Measurements from ENCODE around the gene PRR16.

The PRR16 gene

DNA sequence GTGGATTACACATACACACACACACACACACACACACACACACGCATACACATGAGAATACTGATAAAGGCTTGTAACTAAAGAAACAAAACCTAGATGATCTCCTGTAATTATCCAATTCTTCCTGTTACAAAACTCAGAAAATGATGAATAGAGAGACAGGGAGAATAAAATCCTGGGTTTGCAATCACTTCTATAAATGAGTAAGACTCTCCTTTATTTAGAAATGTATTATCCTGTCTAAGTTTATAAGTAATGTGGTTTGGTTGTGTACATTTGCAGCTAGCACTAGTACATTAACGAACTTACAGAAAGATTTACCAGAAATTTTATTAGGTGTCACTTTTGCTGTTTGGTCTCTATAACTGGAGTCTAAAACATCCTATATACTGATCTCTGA is 2.8 kb upstream of the PRR16 start:
- TF ChIP-seq, protein P1, sequence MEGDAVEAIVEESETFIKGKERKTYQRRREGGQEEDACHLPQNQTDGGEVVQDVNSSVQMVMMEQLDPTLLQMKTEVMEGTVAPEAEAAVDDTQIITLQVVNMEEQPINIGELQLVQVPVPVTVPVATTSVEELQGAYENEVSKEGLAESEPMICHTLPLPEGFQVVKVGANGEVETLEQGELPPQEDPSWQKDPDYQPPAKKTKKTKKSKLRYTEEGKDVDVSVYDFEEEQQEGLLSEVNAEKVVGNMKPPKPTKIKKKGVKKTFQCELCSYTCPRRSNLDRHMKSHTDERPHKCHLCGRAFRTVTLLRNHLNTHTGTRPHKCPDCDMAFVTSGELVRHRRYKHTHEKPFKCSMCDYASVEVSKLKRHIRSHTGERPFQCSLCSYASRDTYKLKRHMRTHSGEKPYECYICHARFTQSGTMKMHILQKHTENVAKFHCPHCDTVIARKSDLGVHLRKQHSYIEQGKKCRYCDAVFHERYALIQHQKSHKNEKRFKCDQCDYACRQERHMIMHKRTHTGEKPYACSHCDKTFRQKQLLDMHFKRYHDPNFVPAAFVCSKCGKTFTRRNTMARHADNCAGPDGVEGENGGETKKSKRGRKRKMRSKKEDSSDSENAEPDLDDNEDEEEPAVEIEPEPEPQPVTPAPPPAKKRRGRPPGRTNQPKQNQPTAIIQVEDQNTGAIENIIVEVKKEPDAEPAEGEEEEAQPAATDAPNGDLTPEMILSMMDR (IDR thresholded peaks at IDR 0.05; ENCODE audit: low read depth, low read length) = no peak
- no peak overlapping the region for H3K4me3 ChIP-seq (ENCODE audit: low read depth, low read length)

DNA sequence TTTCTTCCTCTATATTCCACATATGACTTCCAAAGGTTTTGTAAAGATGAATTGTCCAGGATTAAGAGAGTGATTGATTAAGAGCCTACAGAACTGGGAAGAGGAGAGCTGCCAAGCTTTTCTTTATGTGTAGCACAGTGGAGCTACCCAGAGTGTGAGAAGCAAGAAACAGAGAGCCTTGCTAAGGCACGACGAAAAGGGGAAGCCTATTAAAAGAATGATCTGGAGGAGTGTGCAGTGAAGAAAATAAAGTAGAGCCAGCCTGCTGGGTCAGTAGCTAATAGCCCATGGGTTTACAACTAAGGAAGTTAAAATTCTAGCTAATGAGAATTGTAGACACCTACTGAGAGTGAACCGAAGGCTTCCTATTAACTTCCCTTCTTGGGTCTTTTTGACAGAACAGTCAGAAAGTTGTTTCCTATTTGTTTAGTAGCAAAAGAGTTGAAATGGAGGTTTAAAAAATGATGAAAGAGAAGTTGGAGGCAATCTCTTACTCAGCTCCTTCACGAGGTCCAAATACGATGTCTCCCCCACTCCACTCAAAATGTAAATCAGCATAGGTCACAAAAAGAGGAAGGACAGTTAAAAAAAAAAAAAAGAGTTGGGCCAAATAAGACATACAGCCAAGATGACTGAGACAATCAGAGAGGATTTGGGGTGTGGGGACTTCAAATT is 957 bp upstream of the PRR16 start:
- peak overlapping the region; percentile 90 for H3K4me3 ChIP-seq (ENCODE audit: low read depth, low read length)
- TF ChIP-seq, protein P1 (IDR thresholded peaks at IDR 0.05; ENCODE audit: low read depth, low read length) = no peak

DNA sequence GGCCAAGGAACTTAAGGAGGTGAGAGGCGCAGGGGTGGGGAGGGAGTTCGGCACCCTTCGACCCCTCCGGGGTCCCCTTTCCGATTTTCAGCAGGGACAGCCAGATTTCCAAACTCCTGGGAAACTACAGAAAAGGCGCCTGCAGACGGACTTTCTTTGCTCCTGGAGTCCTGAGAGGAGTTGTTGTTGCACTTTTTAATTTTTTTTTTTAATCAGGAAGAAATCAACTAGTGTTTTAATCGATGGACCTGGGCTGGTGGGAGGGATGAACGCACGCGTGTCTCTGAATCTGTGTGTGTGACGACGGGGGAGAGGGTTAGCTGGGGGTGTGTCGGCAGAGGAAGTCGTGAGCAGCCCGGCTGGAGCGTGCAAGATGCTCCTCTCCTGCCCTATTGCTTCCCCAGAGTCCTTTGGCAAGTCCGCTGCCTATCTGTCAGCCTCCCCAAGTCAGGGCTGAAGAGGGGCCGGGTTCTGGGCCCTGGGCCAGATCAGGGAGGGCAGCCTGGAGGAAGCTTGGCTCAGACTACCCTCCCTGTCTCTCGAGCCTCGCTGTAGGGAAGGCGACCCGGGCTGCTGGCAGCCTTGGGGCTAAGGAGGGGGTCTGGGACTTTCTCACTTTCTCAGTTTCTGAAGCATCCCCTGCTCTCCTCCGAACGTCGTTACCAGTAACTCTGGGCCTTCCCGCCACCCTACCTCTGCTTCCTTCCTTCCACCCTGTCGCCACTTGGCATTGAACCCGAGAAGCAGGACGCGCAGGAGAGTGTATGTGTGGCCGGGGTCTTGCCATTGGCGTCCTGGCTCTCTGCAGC is 731 bp downstream of the PRR16 start:
- peak overlapping the region; percentile 90 for H3K4me3 ChIP-seq (ENCODE audit: low read depth, low read length)
- TF ChIP-seq, protein P1 (IDR thresholded peaks at IDR 0.05; ENCODE audit: low read depth, low read length) = no peak

DNA sequence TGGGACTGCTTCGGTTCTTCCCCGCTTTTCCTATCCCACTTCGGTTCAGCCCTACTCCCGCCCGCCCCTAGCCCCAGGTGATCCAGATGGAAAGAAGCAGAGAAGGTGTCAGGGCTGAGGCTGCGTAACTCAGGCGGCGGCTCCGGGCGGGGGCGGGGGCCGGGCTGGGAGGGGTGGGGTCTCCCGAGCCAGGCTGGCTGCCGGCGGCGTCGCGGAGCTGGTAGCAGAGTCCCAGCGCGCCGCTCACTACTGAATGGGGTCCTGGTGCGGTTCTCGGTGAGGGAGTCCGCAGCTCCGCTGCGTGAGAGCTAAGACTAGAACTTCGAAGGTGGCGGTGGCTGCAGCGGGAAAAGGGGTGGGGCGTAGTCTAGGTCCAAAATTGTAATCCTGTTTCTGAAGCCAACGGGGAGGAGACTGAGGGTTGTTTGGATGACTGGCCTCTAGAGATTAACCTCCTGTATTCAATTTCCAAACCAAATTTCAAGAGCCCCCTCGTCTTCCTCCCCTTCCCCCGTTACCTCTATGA is 1.4 kb downstream of the PRR16 start:
- peak overlapping the region; percentile 90 for H3K4me3 ChIP-seq (ENCODE audit: low read depth, low read length)
- TF ChIP-seq, protein P1 (IDR thresholded peaks at IDR 0.05; ENCODE audit: low read depth, low read length) = no peak

DNA sequence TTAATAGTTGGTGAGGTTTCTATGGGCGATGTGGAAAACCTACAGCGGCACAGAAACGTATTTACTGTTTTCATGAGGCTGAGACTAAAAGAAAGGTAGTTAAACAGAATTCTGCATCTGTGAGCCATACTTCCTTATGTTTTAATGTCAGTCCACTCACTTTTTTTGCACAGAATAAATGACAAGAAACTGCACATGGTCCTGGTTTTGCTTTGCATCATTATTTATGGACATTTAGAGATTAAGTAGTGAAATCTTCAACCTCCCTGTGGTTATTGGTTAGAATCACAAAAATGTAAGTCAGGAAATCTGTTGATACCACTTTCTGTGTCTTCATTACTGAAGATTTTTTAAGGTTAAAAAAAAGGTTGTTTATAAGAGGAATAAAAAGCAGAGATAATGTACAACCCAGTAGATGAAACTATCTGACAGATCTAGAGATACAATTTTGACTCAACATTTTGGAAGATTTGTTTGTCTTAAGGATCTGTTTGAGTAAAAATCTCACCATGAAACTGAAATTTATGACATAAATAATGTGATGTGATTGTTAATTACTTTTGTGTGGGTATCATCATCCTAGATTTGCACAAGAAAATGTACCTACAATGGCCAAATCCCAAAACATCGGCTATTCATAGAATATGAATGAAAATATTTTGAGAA is 2.4 kb downstream of the PRR16 start:
- TF ChIP-seq, protein P1 (IDR thresholded peaks at IDR 0.05; ENCODE audit: low read depth, low read length) = no peak
- H3K4me3 ChIP-seq (ENCODE audit: low read depth, low read length) = peak overlapping the region; percentile 90

DNA sequence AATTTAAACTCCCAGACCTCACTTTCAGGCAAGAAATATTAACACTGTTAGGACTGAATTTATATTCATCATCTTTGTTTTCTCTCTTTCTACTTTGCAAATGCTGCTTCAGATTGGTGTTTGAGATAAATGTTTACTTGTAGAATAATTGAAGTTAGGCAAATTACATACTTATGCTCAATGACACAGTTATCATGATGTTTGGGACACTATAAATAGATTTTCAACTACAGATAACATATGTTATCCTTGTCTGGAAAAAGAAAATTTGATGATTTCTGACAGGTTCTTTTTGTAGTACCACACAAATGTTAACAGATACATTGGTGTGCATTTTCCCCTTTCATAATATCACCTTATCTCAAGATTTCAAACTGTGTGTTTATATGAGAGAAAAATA is 7.9 kb downstream of the PRR16 start:
- TF ChIP-seq, protein P1 (IDR thresholded peaks at IDR 0.05; ENCODE audit: low read depth, low read length) = no peak
- no peak overlapping the region for H3K4me3 ChIP-seq (ENCODE audit: low read depth, low read length)
